Transverse colon (tissue), 3 donors: Measurements from ENCODE around the gene BTRC.

Experiments
- CTCF ChIP-seq, 5 experiments: fragments of 200-600 bp in 3 of 5; fragments of 450-650 bp in 2 of 5; sonication (generic) in 3 of 5; IDR thresholded peaks; 1 replicate in 2 of 5; 2 replicates in 3 of 5; pipeline ENCODE4 v1.5.1; 2016 to 2017; ENCODE audit warnings: antibody characterized with exemption in 5 of 5, inconsistent platforms in 3 of 5, mild to moderate bottlenecking in 2 of 5, moderate library complexity in 1 of 5
- EP300 ChIP-seq: sonication (generic); formaldehyde crosslinking; IDR thresholded peaks from one replicate; pipeline ENCODE4 v1.6.1; 2017; ENCODE audit warnings: antibody characterized with exemption, low read depth
- POLR2A ChIP-seq: fragments of 450-650 bp; IDR thresholded peaks from one replicate; pipeline ENCODE4 v1.6.1; 2016; ENCODE audit warnings: antibody characterized with exemption, mild to moderate bottlenecking, moderate library complexity

GRCh38 chr10:101322266-101323108, 31.5 kb upstream of the BTRC start:
- TF ChIP-seq EP300 (no peak), CTCF (IDR thresholded peaks at IDR 0.05) (no peak), POLR2A (no peak)
